ENCODE results near the gene KMT5C. TPM values are rescaled to one million over a fixed set of nuclear protein-coding genes. Genes with fewer than 3 reads are reported as not detected.

KMT5C gene
- total and polyA plus RNA-seq, 11 donors: 3.3 to 10.8 (median 6.2) TPM

GRCh38 chr19:55366790-55367189 is 27.1 kb downstream of the KMT5C start:
- intact Hi-C loops (cut with DNase I): no loop called here
- WGBS, 4 donors: 74 to 89% (median 78%) methylated on average over 3 of the region's 3 CpGs
- ATAC-seq (no peak), DNase-seq (no peak)
- Histone ChIP-seq H3K27me3 (peaks cover 27 to 51% (median 38%) of the 10 kb centered on the region in 9 donors), H3K36me3 (no peaks in the 10 kb centered on the region), H3K9me3 (no peaks in the 10 kb centered on the region), H3K27ac (no peak overlapping the region), H3K4me3 (no peak overlapping the region), H3K4me1 (peaks cover 0 to 20% (median 0%) of the 10 kb centered on the region in 12 donors)
- TF ChIP-seq, protein P1, sequence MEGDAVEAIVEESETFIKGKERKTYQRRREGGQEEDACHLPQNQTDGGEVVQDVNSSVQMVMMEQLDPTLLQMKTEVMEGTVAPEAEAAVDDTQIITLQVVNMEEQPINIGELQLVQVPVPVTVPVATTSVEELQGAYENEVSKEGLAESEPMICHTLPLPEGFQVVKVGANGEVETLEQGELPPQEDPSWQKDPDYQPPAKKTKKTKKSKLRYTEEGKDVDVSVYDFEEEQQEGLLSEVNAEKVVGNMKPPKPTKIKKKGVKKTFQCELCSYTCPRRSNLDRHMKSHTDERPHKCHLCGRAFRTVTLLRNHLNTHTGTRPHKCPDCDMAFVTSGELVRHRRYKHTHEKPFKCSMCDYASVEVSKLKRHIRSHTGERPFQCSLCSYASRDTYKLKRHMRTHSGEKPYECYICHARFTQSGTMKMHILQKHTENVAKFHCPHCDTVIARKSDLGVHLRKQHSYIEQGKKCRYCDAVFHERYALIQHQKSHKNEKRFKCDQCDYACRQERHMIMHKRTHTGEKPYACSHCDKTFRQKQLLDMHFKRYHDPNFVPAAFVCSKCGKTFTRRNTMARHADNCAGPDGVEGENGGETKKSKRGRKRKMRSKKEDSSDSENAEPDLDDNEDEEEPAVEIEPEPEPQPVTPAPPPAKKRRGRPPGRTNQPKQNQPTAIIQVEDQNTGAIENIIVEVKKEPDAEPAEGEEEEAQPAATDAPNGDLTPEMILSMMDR (IDR thresholded peaks at IDR 0.05): no peak
- TF ChIP-seq POLR2A (IDR thresholded peaks at IDR 0.05): no peak

DNA sequence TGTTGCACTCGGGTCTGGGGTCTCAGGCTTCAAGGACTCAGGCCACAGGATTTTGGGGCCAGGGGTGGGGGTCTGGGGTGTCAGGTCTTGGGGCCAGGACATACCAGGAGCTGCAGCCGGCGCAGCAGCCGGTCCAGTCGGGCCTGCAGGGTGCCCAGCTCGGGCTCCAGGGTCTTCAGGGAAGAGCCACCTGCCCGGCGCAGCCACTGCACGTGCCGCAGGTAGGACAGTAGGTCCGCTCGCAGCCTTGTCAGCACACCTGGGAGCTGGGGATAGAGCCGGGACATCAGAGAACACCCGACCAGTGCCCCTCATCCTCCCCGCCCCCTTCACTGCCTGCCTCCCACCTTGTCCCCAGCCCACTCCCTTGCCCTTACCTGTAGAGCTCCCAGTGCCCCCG is 28.4 kb downstream of the KMT5C start:
- no peak for TF ChIP-seq POLR2A (IDR thresholded peaks at IDR 0.05)
- TF ChIP-seq, protein P1 (IDR thresholded peaks at IDR 0.05): no peak
- no peak for ATAC-seq
- no peaks in the 10 kb centered on the region for H3K9me3 ChIP-seq
- H3K36me3 ChIP-seq: no peaks in the 10 kb centered on the region
- H3K4me1 ChIP-seq: peaks cover 0 to 20% (median 0%) of the 10 kb centered on the region in 12 donors
- H3K27ac ChIP-seq: no peak overlapping the region
- peaks cover 38 to 64% (median 49%) of the 10 kb centered on the region in 9 donors for H3K27me3 ChIP-seq
- WGBS, 4 donors: 66 to 84% (median 80%) methylated on average over 10 to 16 of the region's 16 CpGs
- DNase-seq: peak in 1 of 5 donors; percentile 55
- intact Hi-C loops (cut with DNase I): no loop called here
- no peak overlapping the region for H3K4me3 ChIP-seq

- peak in 3 of 4 donors; percentile 64 to 77 (median 69) for ATAC-seq
- intact Hi-C loops (cut with DNase I): no loop called here
- Histone ChIP-seq H3K9me3 (no peaks in the 10 kb centered on the region), H3K27me3 (peaks cover 38 to 69% (median 54%) of the 10 kb centered on the region in 9 donors), H3K4me1 (peaks cover 0 to 21% (median under 1%) of the 10 kb centered on the region in 12 donors), H3K4me3 (peak overlapping the region in 5 of 12 donors; percentile 26 to 35 (median 33)), H3K36me3 (no peaks in the 10 kb centered on the region), H3K27ac (no peak overlapping the region)
- TF ChIP-seq POLR2A (IDR thresholded peaks at IDR 0.05): no peak
- TF ChIP-seq, protein P1 (IDR thresholded peaks at IDR 0.05): no peak
- DNase-seq: peak in 2 of 5 donors; percentile 54 to 68
- WGBS, 4 donors: 8 to 18% (median 9%) methylated on average over 19 to 54 of the region's 54 CpGs
These were observed 29.3 kb downstream of the KMT5C start for GRCh38 chr19:55368701-55369563.

DNA sequence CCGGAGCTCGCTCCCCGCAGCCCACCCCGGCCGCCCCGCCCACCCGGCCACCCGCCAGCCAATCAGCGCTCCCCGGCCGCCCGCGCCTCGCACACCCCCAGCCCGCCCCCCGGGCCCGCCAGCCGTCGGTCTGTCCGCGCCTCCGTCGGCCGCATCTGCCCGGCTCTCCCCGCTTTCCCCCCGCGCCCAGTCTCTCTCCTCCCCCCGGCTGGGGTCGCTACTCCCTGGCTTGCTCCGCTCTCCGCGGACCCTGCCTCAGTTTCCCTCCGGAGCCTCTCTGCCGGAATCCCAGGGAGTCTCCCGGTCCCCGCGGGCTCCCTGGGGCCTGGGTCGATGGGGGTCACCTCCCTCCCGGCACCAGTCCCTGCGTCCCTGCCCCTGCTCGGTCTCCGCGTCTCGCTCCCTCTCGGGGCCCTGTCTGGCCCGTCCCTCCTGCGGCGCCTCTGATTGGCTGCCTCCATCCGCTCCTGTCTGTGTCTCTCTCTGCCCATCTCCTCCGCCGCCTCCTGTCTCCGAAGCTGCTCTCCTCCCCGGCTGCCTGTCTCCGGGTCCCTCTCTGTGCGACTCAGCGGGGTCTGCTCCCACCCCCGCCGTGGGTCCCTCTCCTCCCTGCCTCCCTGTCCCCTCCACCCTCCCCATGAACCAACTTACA is 30.1 kb downstream of the KMT5C start:
- peak in 3 of 4 donors; percentile 45 to 55 (median 46) for ATAC-seq
- WGBS, 4 donors: 1 to 2% (median 1%) methylated on average over 20 to 59 of the region's 59 CpGs
- no peaks in the 10 kb centered on the region for H3K36me3 ChIP-seq
- H3K4me3 ChIP-seq: peak overlapping the region in 10 of 12 donors; percentile 5 to 42 (median 28)
- peaks cover 38 to 74% (median 59%) of the 10 kb centered on the region in 9 donors for H3K27me3 ChIP-seq
- H3K27ac ChIP-seq: no peak overlapping the region
- peaks cover 0 to 27% (median 3%) of the 10 kb centered on the region in 12 donors for H3K4me1 ChIP-seq
- DNase-seq: peak in 1 of 5 donors; percentile 52
- intact Hi-C loops (cut with DNase I): loop anchor here in 2 of 10 donors (10.0 kb wide), 1 partner anchor 65 kb away; no protein-coding TSS in a partner anchor
- H3K9me3 ChIP-seq: no peaks in the 10 kb centered on the region
- TF ChIP-seq, protein P1 (IDR thresholded peaks at IDR 0.05): no peak
- TF ChIP-seq POLR2A (IDR thresholded peaks at IDR 0.05): no peak
